Neural progenitor cell (in vitro differentiated cells): ENCODE results near the gene DEK. TPM values are rescaled to one million over a fixed set of nuclear protein-coding genes. Genes with fewer than 3 reads are reported as not detected.

Source experiments
- DNase-seq: peaks from one replicate; pipeline ENCODE4 v3.0.0-alpha.2; 2016; ENCODE audit warnings: low spot score
- H2AFZ ChIP-seq: fragments of 200-600 bp; sonication (generic); replicated peaks from 2 replicates; pipeline ENCODE4 v1.6.1; 2016; ENCODE audit warnings: antibody characterized with exemption
- H3F3A ChIP-seq: fragments of 200-600 bp; sonication (generic); 2 replicates; pipeline ENCODE4 v1.6.1; 2016; ENCODE audit warnings: antibody characterized with exemption, low read depth
- H3K27ac ChIP-seq: fragments of 200-600 bp; sonication (generic); 2 replicates; pipeline ENCODE4 v1.5.1; 2016; ENCODE audit warnings: mild to moderate bottlenecking
- H3K27me3 ChIP-seq: fragments of 200-600 bp; sonication (generic); 2 replicates; pipeline ENCODE4 v1.6.1; 2016; ENCODE audit warnings: mild to moderate bottlenecking, moderate library complexity
- H3K36me3 ChIP-seq: fragments of 200-600 bp; sonication (generic); 2 replicates; pipeline ENCODE4 v1.5.1; 2016
- H3K4me1 ChIP-seq: fragments of 200-600 bp; sonication (generic); 2 replicates; pipeline ENCODE4 v1.6.1; 2016; ENCODE audit warnings: mixed run types
- H3K4me2 ChIP-seq: fragments of 200-600 bp; sonication (generic); 2 replicates; pipeline ENCODE4 v1.6.1; 2016
- H3K4me3 ChIP-seq: fragments of 200-600 bp; sonication (generic); 2 replicates; pipeline ENCODE4 v1.5.1; 2016
- H3K79me2 ChIP-seq: fragments of 200-600 bp; sonication (generic); 2 replicates; pipeline ENCODE4 v1.6.1; 2016; ENCODE audit warnings: low read depth
- H3K9ac ChIP-seq: fragments of 200-600 bp; sonication (generic); 2 replicates; pipeline ENCODE4 v1.6.1; 2016
- H3K9me3 ChIP-seq: fragments of 200-600 bp; sonication (generic); 2 replicates; pipeline ENCODE4 v1.5.1; 2016; ENCODE audit warnings: low read depth
- H4K20me1 ChIP-seq: fragments of 200-600 bp; sonication (generic); 2 replicates; pipeline ENCODE4 v1.6.1; 2016; ENCODE audit warnings: low read depth
- H3K27ac Mint-ChIP-seq: 3 replicates; pipeline ENCODE4 v1.8.0; 2021; ENCODE audit warnings: mixed read lengths
- H3K27me3 Mint-ChIP-seq: 2 replicates; pipeline ENCODE4 v1.8.0; 2022; ENCODE audit warnings: low read depth, mild to moderate bottlenecking, inconsistent platforms, moderate library complexity, mixed read lengths; ENCODE audit not compliant: insufficient read depth
- H3K36me3 Mint-ChIP-seq: 3 replicates; pipeline ENCODE4 v1.8.0; 2021; ENCODE audit warnings: mixed read lengths
- H3K4me1 Mint-ChIP-seq: 3 replicates; pipeline ENCODE4 v1.8.0; 2021; ENCODE audit warnings: mixed read lengths
- H3K4me3 Mint-ChIP-seq: 3 replicates; pipeline ENCODE4 v1.8.0; 2021; ENCODE audit warnings: mild to moderate bottlenecking, moderate library complexity, mixed read lengths
- H3K9me3 Mint-ChIP-seq: 3 replicates; pipeline ENCODE4 v1.8.0; 2020; ENCODE audit warnings: mixed read lengths
- EZH2 ChIP-seq: fragments of 200-600 bp; sonication (generic); IDR thresholded peaks from 2 replicates; pipeline ENCODE4 v1.6.1; 2017; ENCODE audit warnings: antibody characterized with exemption, mild to moderate bottlenecking, moderate library complexity
- EZH2phosphoT487 ChIP-seq: fragments of 200-600 bp; sonication (generic); IDR thresholded peaks from 2 replicates; pipeline ENCODE4 v1.6.1; 2017; ENCODE audit warnings: antibody characterized with exemption
- total RNA-seq: library from RNA; depleted of rRNA; stranded (reverse); fragments of >200 nt; gene quantifications from 2 replicates; pipeline ENCODE4 v1.2.3, GENCODE V29; 2015; ENCODE audit warnings: low replicate concordance
- TF ChIP-seq, protein P1 (sequence below): fragments of 200-600 bp; sonication (generic); IDR thresholded peaks from 2 replicates; pipeline ENCODE4 v1.5.1; 2017; ENCODE audit warnings: antibody characterized with exemption, mild to moderate bottlenecking

The DEK gene
- total RNA-seq, 1 donor from 2014 or later: 501 TPM

DNA sequence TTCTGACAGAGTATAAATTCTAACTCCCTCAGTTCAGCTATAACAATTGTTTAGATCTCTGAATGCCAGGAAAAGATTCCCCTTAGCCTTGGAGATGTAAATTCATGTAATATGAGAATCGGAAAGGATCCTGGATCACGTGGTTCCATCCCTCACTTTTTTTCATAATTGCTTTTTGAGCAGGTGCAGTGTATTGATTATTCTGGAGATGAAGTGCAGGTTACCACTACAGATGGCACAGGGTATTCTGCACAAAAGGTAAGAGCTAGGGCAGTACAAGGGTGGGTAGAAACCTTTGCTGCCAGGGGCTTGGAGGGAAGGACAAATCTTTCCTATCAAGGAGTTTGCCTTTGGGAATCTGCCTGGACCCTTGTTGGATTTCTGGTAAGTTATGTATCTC lies 56.4 kb downstream of the DEK start:
- Mint-ChIP-seq H3K4me1 (peaks cover 10% of the 10 kb centered on the region), H3K4me3 (no peak overlapping the region), H3K27me3 (peaks cover 3% of the 10 kb centered on the region), H3K9me3 (no peaks in the 10 kb centered on the region), H3K36me3 (no peaks in the 10 kb centered on the region), H3K27ac (no peak overlapping the region)
- no peak overlapping the region for H3K27ac ChIP-seq
- H2AFZ ChIP-seq: no peak overlapping the region
- H4K20me1 ChIP-seq: no peaks in the 10 kb centered on the region
- no peaks in the 10 kb centered on the region for H3K9me3 ChIP-seq
- no peaks in the 10 kb centered on the region for H3K36me3 ChIP-seq
- no peaks in the 10 kb centered on the region for H3K4me1 ChIP-seq
- TF ChIP-seq, protein P1, sequence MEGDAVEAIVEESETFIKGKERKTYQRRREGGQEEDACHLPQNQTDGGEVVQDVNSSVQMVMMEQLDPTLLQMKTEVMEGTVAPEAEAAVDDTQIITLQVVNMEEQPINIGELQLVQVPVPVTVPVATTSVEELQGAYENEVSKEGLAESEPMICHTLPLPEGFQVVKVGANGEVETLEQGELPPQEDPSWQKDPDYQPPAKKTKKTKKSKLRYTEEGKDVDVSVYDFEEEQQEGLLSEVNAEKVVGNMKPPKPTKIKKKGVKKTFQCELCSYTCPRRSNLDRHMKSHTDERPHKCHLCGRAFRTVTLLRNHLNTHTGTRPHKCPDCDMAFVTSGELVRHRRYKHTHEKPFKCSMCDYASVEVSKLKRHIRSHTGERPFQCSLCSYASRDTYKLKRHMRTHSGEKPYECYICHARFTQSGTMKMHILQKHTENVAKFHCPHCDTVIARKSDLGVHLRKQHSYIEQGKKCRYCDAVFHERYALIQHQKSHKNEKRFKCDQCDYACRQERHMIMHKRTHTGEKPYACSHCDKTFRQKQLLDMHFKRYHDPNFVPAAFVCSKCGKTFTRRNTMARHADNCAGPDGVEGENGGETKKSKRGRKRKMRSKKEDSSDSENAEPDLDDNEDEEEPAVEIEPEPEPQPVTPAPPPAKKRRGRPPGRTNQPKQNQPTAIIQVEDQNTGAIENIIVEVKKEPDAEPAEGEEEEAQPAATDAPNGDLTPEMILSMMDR: no peak
- TF ChIP-seq EZH2phosphoT487 (no peak), EZH2 (no peak)
- H3K4me3 ChIP-seq: no peak overlapping the region
- no peaks in the 10 kb centered on the region for H3K79me2 ChIP-seq
- no peaks in the 10 kb centered on the region for H3F3A ChIP-seq
- no peak overlapping the region for H3K9ac ChIP-seq
- H3K4me2 ChIP-seq: no peak overlapping the region
- DNase-seq: no peak
- no peaks in the 10 kb centered on the region for H3K27me3 ChIP-seq

DNA sequence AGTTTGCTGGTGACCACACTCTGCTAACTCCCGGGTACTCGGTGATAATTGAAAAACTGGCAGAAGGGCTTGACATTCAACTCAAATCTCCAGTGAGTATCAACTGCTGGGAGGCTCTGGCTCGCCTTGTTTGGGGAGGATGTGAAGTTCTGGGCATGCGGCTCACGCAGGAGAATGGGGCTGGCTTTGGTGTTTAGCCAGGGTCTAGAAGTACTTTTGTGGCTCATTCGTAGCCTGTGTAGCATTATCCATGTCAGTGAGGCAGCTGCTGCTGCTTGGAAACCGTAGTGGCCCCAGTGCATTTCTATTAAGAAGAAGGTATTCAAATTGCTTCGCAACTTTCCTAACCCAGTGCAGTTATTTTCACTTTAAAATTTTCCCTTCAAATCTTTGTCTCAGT lies 56.9 kb downstream of the DEK start:
- Histone ChIP-seq H3F3A (no peaks in the 10 kb centered on the region), H3K4me3 (no peak overlapping the region), H3K4me1 (no peaks in the 10 kb centered on the region), H3K36me3 (no peaks in the 10 kb centered on the region), H3K27ac (no peak overlapping the region), H2AFZ (no peak overlapping the region), H3K27me3 (no peaks in the 10 kb centered on the region), H4K20me1 (no peaks in the 10 kb centered on the region), H3K9me3 (no peaks in the 10 kb centered on the region), H3K9ac (no peak overlapping the region), H3K4me2 (no peak overlapping the region), H3K79me2 (no peaks in the 10 kb centered on the region)
- Mint-ChIP-seq H3K27me3 (peaks cover 2% of the 10 kb centered on the region), H3K4me3 (no peak overlapping the region), H3K36me3 (no peaks in the 10 kb centered on the region), H3K4me1 (peaks cover 10% of the 10 kb centered on the region), H3K27ac (no peak overlapping the region), H3K9me3 (no peaks in the 10 kb centered on the region)
- no peak for DNase-seq
- TF ChIP-seq EZH2phosphoT487 (no peak), EZH2 (no peak)
- TF ChIP-seq, protein P1: no peak

- no peaks in the 10 kb centered on the region for H3K9me3 Mint-ChIP-seq
- H3K27ac ChIP-seq: no peak overlapping the region
- peaks cover 2% of the 10 kb centered on the region for H3K27me3 Mint-ChIP-seq
- H3K4me2 ChIP-seq: no peak overlapping the region
- H3K9me3 ChIP-seq: no peaks in the 10 kb centered on the region
- no peaks in the 10 kb centered on the region for H4K20me1 ChIP-seq
- no peak overlapping the region for H2AFZ ChIP-seq
- H3K4me1 Mint-ChIP-seq: peaks cover 10% of the 10 kb centered on the region
- TF ChIP-seq, protein P1: no peak
- TF ChIP-seq EZH2 (no peak), EZH2phosphoT487 (no peak)
- H3K36me3 Mint-ChIP-seq: peaks cover 3% of the 10 kb centered on the region
- H3K9ac ChIP-seq: no peak overlapping the region
- H3K36me3 ChIP-seq: no peaks in the 10 kb centered on the region
- no peak for DNase-seq
- no peak overlapping the region for H3K27ac Mint-ChIP-seq
- H3K27me3 ChIP-seq: no peaks in the 10 kb centered on the region
- H3K4me3 Mint-ChIP-seq: no peak overlapping the region
- H3K79me2 ChIP-seq: no peaks in the 10 kb centered on the region
- no peak overlapping the region for H3K4me3 ChIP-seq
- no peaks in the 10 kb centered on the region for H3F3A ChIP-seq
- H3K4me1 ChIP-seq: no peaks in the 10 kb centered on the region
Measured at GRCh38 chr6:18206591-18206990, 57.7 kb downstream of the DEK start.
